ENCODE measurements around the gene RNF11. TPM values are rescaled to one million over a fixed set of nuclear protein-coding genes. Genes with fewer than 3 reads are reported as not detected.
A peak's percentile ranks its signal among the peaks of the same experiment; 100 is the strongest.
"Not testable (repeated sequence)": the region's sequence is repeated elsewhere in the genome, so short reads cannot be mapped to it uniquely, and the experiment has no call there.

RNF11 gene
- total RNA-seq, 2 experiments from 2014 or later: 21.5 to 22.6 TPM

- CTCF ChIA-PET: interaction anchor here (1.2 kb wide), 1 partner anchor 41 kb away, joined by 3 read pairs; no protein-coding TSS in a partner anchor
- POLR2A ChIA-PET: no interaction called here
- no peaks in the 10 kb centered on the region for H3K36me3 Mint-ChIP-seq (ENCODE audit: low read depth)
- H3K4me3 Mint-ChIP-seq: no peak overlapping the region
- peaks cover 1% of the 10 kb centered on the region for H3K27me3 Mint-ChIP-seq
- no peak for TF ChIP-seq CTCF (IDR thresholded peaks at IDR 0.05)
- no peaks in the 10 kb centered on the region for H3K9me3 Mint-ChIP-seq
- H3K27ac Mint-ChIP-seq: no peak overlapping the region
- intact Hi-C loops (cut with micrococcal nuclease): no loop called here
- DNase-seq (no peak), ATAC-seq (no peak)
- H3K4me1 Mint-ChIP-seq (ENCODE audit: low read depth): peaks cover 17% of the 10 kb centered on the region
These were observed 4.2 kb upstream of the RNF11 start for GRCh38 chr1:51231896-51232295.

- intact Hi-C loops (cut with micrococcal nuclease); DNase-seq; H3K27me3 Mint-ChIP-seq; H3K9me3 Mint-ChIP-seq; H3K27ac Mint-ChIP-seq; H3K36me3 Mint-ChIP-seq (ENCODE audit: low read depth); H3K4me3 Mint-ChIP-seq; ATAC-seq: not testable (repeated sequence)
- ChIA-PET POLR2A (interaction anchor here (0.6 kb wide), 1 partner anchor 1987 kb away, joined by 3 read pairs; no protein-coding TSS in a partner anchor), CTCF (interaction anchor here (1.9 kb wide), 1 partner anchor 11 kb away, joined by 8 read pairs; no protein-coding TSS in a partner anchor)
- peaks cover 21% of the 10 kb centered on the region for H3K4me1 Mint-ChIP-seq (ENCODE audit: low read depth)
These were observed 1.8 kb upstream of the RNF11 start for GRCh38 chr1:51234236-51234635.

- Mint-ChIP-seq H3K9me3 (no peaks in the 10 kb centered on the region), H3K4me3 (peak overlapping the region; percentile 80), H3K27me3 (no peaks in the 10 kb centered on the region), H3K36me3 (ENCODE audit: low read depth) (no peaks in the 10 kb centered on the region), H3K4me1 (ENCODE audit: low read depth) (peaks cover 27% of the 10 kb centered on the region), H3K27ac (peak overlapping the region; percentile 90)
- ChIA-PET CTCF (interaction anchor here (1.2 to 2.1 kb wide), 4 partner anchors 42 to 62 kb away, joined by 3 to 11 read pairs (median 5); no protein-coding TSS in a partner anchor), POLR2A (interaction anchor here (1.7 to 1.9 kb wide), 2 partner anchors 10 to 19 kb away, joined by 5 to 6 read pairs; no protein-coding TSS in a partner anchor)
- ATAC-seq: peak; percentile 20
- TF ChIP-seq CTCF (IDR thresholded peaks at IDR 0.05): no peak
- DNase-seq: peak; percentile 78
- intact Hi-C loops (cut with micrococcal nuclease): no loop called here
These were observed 1.2 kb upstream of the RNF11 start for GRCh38 chr1:51234721-51235425.

DNA sequence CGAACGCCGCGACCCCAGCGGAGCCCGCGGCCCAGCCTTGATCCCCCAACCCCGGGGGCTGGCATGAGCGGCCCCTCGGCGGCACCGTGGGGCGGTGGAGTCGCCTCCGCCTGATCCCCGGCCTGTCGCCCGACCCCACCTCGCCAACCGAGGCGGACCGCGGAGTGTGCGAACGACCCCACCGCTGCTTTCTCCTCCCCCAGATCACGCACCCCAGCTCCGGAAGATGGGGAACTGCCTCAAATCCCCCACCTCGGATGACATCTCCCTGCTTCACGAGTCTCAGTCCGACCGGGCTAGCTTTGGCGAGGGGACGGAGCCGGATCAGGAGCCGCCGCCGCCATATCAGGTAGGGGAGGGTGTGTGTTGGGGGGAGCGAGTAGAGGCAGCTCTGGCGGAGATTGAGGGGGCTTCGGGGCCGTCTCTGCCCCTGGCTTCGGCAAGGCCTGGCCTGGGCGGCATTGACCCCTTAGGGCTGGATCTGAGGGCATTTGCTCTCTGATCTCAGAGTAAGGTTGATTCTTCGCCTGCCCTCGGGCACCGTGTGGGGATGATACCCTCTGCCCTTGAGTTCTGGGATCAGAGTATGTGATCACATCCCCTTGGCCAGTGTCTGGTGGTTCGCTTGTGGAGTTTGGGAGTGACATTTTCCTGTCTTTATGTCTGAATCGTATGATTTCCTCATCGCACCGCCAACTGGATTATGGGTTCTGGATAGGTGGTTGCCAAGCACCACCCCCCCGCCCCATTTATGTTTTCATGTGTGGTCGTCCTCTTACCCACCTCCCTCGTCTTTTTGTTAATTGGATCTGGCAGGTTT lies 668 bp downstream of the RNF11 start:
- ATAC-seq (peak; percentile 34), DNase-seq (peak; percentile 58)
- H3K27me3 Mint-ChIP-seq: no peaks in the 10 kb centered on the region
- H3K4me3 Mint-ChIP-seq: no peak overlapping the region
- peaks cover 43% of the 10 kb centered on the region for H3K4me1 Mint-ChIP-seq (ENCODE audit: low read depth)
- H3K27ac Mint-ChIP-seq: no peak overlapping the region
- intact Hi-C loops (cut with micrococcal nuclease): no loop called here
- POLR2A ChIA-PET: interaction anchor here (0.8 to 1.9 kb wide), 7 partner anchors 8 to 267 kb away, joined by 3 to 6 read pairs (median 3); partner anchors contain the start of gene CDKN2C
- H3K36me3 Mint-ChIP-seq (ENCODE audit: low read depth): no peaks in the 10 kb centered on the region
- H3K9me3 Mint-ChIP-seq: no peaks in the 10 kb centered on the region
- TF ChIP-seq CTCF (IDR thresholded peaks at IDR 0.05): no peak
- CTCF ChIA-PET: interaction anchor here (1.2 to 2.1 kb wide), 3 partner anchors 45 to 462 kb away, joined by 3 to 11 read pairs (median 6); no protein-coding TSS in a partner anchor

GRCh38 chr1:51237351-51238033 lies 1.4 kb downstream of the RNF11 start:
- ChIA-PET CTCF (interaction anchor here (0.9 to 1.2 kb wide), 3 partner anchors 12 to 463 kb away, joined by 3 read pairs; no protein-coding TSS in a partner anchor), POLR2A (interaction anchor here (1.1 to 1.5 kb wide), 2 partner anchors 10 to 23 kb away, joined by 3 to 6 read pairs; no protein-coding TSS in a partner anchor)
- intact Hi-C loops (cut with micrococcal nuclease): no loop called here
- Mint-ChIP-seq H3K9me3 (no peaks in the 10 kb centered on the region), H3K36me3 (ENCODE audit: low read depth) (no peaks in the 10 kb centered on the region), H3K4me3 (no peak overlapping the region), H3K27me3 (no peaks in the 10 kb centered on the region), H3K4me1 (ENCODE audit: low read depth) (peaks cover 46% of the 10 kb centered on the region), H3K27ac (no peak overlapping the region)
- TF ChIP-seq CTCF (IDR thresholded peaks at IDR 0.05): no peak
- no peak for ATAC-seq
- no peak for DNase-seq

All from activated CD8-positive, alpha-beta T cell treated with anti-CD3 and anti-CD28 coated beads for 36 hours (primary cell).